ENCODE data around the gene HBS1L. TPM values are rescaled to one million over a fixed set of nuclear protein-coding genes. Genes with fewer than 3 reads are reported as not detected.

Gene HBS1L
- polyA plus RNA-seq, 1 donor (not counting 4 experiments of a cell fraction or from before 2014, with no cell fraction given) = 61.6 TPM

DNA sequence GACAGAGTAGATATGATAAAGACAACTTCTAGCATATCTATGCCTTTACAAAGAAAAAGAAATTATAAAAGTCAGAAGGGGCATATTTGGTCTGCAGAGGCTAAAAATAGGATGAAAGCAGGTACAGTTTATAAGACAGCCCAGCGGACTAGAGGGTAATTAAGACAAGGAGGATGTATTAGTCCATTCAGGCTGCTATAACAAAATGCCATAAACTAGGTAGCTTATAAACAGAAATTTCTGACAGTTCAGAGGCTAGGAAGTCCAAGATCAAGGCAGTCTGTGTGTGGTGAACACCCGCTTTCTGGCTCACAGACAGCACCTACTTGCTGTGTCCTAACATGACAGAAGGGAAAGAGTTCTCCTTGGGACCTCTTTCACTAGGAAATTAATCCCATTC, 5.7 kb downstream of the HBS1L start:
- no peak overlapping the region for H2AFZ ChIP-seq (ENCODE audit: control insufficient read depth, low read length)
- H3K4me3 ChIP-seq (ENCODE audit: control insufficient read depth in 2 of 3, extremely low read depth in 1 of 3, insufficient read depth in 2 of 3, low read depth in 1 of 3, low read length in 3 of 3) = no peak overlapping the region
- peaks cover under 1% of the 10 kb centered on the region for H4K20me1 ChIP-seq (ENCODE audit: control insufficient read depth, extremely low read depth, insufficient read depth, low read length)
- dilution Hi-C loops (cut with MboI; ENCODE audit: extremely low pct_ligation_motif_present, low sequenced_read_pairs) = no loop called here
- H3K9ac ChIP-seq (ENCODE audit: control insufficient read depth, extremely low read depth, insufficient read depth, low read length) = no peak overlapping the region
- H3K79me2 ChIP-seq (ENCODE audit: control insufficient read depth, insufficient read depth, low read length) = peaks cover 86% of the 10 kb centered on the region
- H3K4me2 ChIP-seq (ENCODE audit: control insufficient read depth, extremely low read depth, insufficient read depth, low read depth, low read length) = no peak overlapping the region
- peaks cover 4 to 12% of the 10 kb centered on the region in 2 experiments for H3K36me3 ChIP-seq (ENCODE audit: control insufficient read depth in 2 of 2, extremely low read depth in 1 of 2, insufficient read depth in 2 of 2, low read length in 2 of 2)
- H3K9me3 ChIP-seq (ENCODE audit: control insufficient read depth, low read depth, low read length) = no peaks in the 10 kb centered on the region
- H3K27ac ChIP-seq (ENCODE audit: control insufficient read depth, insufficient read depth, low read length) = no peak overlapping the region
- H3K9me1 ChIP-seq (ENCODE audit: control insufficient read depth, extremely low read depth, insufficient read depth, low read length) = peaks cover 3% of the 10 kb centered on the region
- H3K4me1 ChIP-seq (ENCODE audit: control insufficient read depth, extremely low read depth, insufficient read depth, low read length) = peaks cover 20% of the 10 kb centered on the region
- no peaks in the 10 kb centered on the region for H3K27me3 ChIP-seq (ENCODE audit: control insufficient read depth, extremely low read depth, insufficient read depth, low read length)
- TF ChIP-seq, protein P1, sequence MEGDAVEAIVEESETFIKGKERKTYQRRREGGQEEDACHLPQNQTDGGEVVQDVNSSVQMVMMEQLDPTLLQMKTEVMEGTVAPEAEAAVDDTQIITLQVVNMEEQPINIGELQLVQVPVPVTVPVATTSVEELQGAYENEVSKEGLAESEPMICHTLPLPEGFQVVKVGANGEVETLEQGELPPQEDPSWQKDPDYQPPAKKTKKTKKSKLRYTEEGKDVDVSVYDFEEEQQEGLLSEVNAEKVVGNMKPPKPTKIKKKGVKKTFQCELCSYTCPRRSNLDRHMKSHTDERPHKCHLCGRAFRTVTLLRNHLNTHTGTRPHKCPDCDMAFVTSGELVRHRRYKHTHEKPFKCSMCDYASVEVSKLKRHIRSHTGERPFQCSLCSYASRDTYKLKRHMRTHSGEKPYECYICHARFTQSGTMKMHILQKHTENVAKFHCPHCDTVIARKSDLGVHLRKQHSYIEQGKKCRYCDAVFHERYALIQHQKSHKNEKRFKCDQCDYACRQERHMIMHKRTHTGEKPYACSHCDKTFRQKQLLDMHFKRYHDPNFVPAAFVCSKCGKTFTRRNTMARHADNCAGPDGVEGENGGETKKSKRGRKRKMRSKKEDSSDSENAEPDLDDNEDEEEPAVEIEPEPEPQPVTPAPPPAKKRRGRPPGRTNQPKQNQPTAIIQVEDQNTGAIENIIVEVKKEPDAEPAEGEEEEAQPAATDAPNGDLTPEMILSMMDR (optimal IDR thresholded peaks at IDR 0.05 in 1 of 3, IDR thresholded peaks at IDR 0.05 in 1 of 3, conservative IDR thresholded peaks at IDR 0.05 in 1 of 3; ENCODE audit: extremely low read depth in 1 of 3, insufficient read depth in 2 of 3, low read length in 3 of 3) = no peak
- no peak for TF ChIP-seq EZH2 (IDR thresholded peaks at IDR 0.05; ENCODE audit: low read length)
- DNase-seq (ENCODE audit: low read depth, low spot score) (no peak), FAIRE-seq (no peak)

DNA sequence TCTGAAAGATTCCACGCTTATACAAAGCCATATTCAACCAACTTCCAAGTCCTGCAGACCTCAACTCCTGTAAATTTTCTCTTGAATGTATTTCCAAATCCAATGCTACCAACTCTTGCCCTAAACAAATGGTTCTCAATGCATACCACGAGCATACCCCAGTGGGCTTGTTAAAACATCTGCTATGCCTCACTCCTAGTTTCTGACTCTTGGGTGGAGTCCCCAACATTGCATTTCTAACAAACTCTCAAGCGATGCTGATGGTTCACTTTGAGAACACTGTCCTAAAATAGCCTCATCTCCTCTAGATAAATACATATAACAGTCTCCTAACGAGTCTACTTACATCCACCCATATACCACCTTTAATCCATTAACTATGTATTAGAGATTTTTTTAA, 7.3 kb downstream of the HBS1L start:
- Histone ChIP-seq H3K9me1 (ENCODE audit: control insufficient read depth, extremely low read depth, insufficient read depth, low read length) (peaks cover 3% of the 10 kb centered on the region), H3K36me3 (ENCODE audit: control insufficient read depth in 2 of 2, extremely low read depth in 1 of 2, insufficient read depth in 2 of 2, low read length in 2 of 2) (peaks cover 4 to 12% of the 10 kb centered on the region in 2 experiments), H3K27ac (ENCODE audit: control insufficient read depth, insufficient read depth, low read length) (no peak overlapping the region), H3K4me2 (ENCODE audit: control insufficient read depth, extremely low read depth, insufficient read depth, low read depth, low read length) (no peak overlapping the region), H3K27me3 (ENCODE audit: control insufficient read depth, extremely low read depth, insufficient read depth, low read length) (no peaks in the 10 kb centered on the region), H3K9ac (ENCODE audit: control insufficient read depth, extremely low read depth, insufficient read depth, low read length) (no peak overlapping the region), H3K79me2 (ENCODE audit: control insufficient read depth, insufficient read depth, low read length) (peaks cover 84% of the 10 kb centered on the region), H3K4me3 (ENCODE audit: control insufficient read depth in 2 of 3, extremely low read depth in 1 of 3, insufficient read depth in 2 of 3, low read depth in 1 of 3, low read length in 3 of 3) (no peak overlapping the region), H3K9me3 (ENCODE audit: control insufficient read depth, low read depth, low read length) (no peaks in the 10 kb centered on the region), H3K4me1 (ENCODE audit: control insufficient read depth, extremely low read depth, insufficient read depth, low read length) (peaks cover 8% of the 10 kb centered on the region), H4K20me1 (ENCODE audit: control insufficient read depth, extremely low read depth, insufficient read depth, low read length) (peaks cover 7% of the 10 kb centered on the region), H2AFZ (ENCODE audit: control insufficient read depth, low read length) (no peak overlapping the region)
- TF ChIP-seq, protein P1 (optimal IDR thresholded peaks at IDR 0.05 in 1 of 3, IDR thresholded peaks at IDR 0.05 in 1 of 3, conservative IDR thresholded peaks at IDR 0.05 in 1 of 3; ENCODE audit: extremely low read depth in 1 of 3, insufficient read depth in 2 of 3, low read length in 3 of 3) = no peak
- TF ChIP-seq EZH2 (IDR thresholded peaks at IDR 0.05; ENCODE audit: low read length) = no peak
- dilution Hi-C loops (cut with MboI; ENCODE audit: extremely low pct_ligation_motif_present, low sequenced_read_pairs) = no loop called here
- FAIRE-seq = no peak
- no peak for DNase-seq (ENCODE audit: low read depth, low spot score)

Measured in keratinocyte (primary cell).